Renal cortical epithelial cell (primary cell): Measurements from ENCODE around the gene PIM3. TPM values are rescaled to one million over a fixed set of nuclear protein-coding genes. Genes with fewer than 3 reads are reported as not detected.
A peak's percentile ranks its signal among the peaks of the same experiment; 100 is the strongest.
"Not testable (repeated sequence)": the region's sequence is repeated elsewhere in the genome, so short reads cannot be mapped to it uniquely, and the experiment has no call there.

Experiments used
- DNase-seq: peaks from one replicate; pipeline ENCODE4 v3.0.0-alpha.2; 2011; ENCODE audit warnings: low read depth
- total RNA-seq: library from RNA; depleted of rRNA; stranded (reverse); fragments of >200 nt; gene quantifications from 2 replicates; pipeline ENCODE4 v1.2.3, GENCODE V29; 2014

The PIM3 gene
- total RNA-seq, 1 donor from 2014 or later = 26.3 TPM

- DNase-seq = no peak
Observed at GRCh38 chr22:49983148-49984042, 22.8 kb downstream of the PIM3 start.

- DNase-seq = no peak
Observed at GRCh38 chr22:49986325-49986724, 25.8 kb downstream of the PIM3 start.

- not testable (repeated sequence) for DNase-seq
Observed at GRCh38 chr22:49989826-49990225, 29.3 kb downstream of the PIM3 start.

GRCh38 chr22:49991167-49991566 lies 30.6 kb downstream of the PIM3 start:
- DNase-seq = no peak

GRCh38 chr22:49991907-49992533 lies 31.4 kb downstream of the PIM3 start:
- no peak for DNase-seq

GRCh38 chr22:49992921-49993648 lies 32.5 kb downstream of the PIM3 start:
- DNase-seq = peak; percentile 15

- no peak for DNase-seq
Observed at GRCh38 chr22:49993649-49994360, 33.2 kb downstream of the PIM3 start.

- no peak for DNase-seq
Observed at GRCh38 chr22:49994361-49995040, 33.9 kb downstream of the PIM3 start.

GRCh38 chr22:49995041-49995360 lies 34.4 kb downstream of the PIM3 start:
- no peak for DNase-seq

GRCh38 chr22:49995361-49996118 lies 35.0 kb downstream of the PIM3 start:
- DNase-seq = no peak

GRCh38 chr22:49996119-49996517 lies 35.5 kb downstream of the PIM3 start:
- no peak for DNase-seq

GRCh38 chr22:49996518-49997250 lies 36.1 kb downstream of the PIM3 start:
- no peak for DNase-seq

- no peak for DNase-seq
Observed at GRCh38 chr22:49997251-49997599, 36.7 kb downstream of the PIM3 start.

GRCh38 chr22:49997932-49998717 lies 37.6 kb downstream of the PIM3 start:
- no peak for DNase-seq

GRCh38 chr22:49998718-49999062 lies 38.1 kb downstream of the PIM3 start:
- DNase-seq = no peak

- DNase-seq = no peak
Observed at GRCh38 chr22:49999063-49999945, 38.7 kb downstream of the PIM3 start.

GRCh38 chr22:49999946-50000586 lies 39.5 kb downstream of the PIM3 start:
- no peak for DNase-seq
